ENCODE measurements around the gene KRT12. TPM values are rescaled to one million over a fixed set of nuclear protein-coding genes. Genes with fewer than 3 reads are reported as not detected.

Gene KRT12
- total RNA-seq, 2 experiments from 2014 or later = not detected

DNA sequence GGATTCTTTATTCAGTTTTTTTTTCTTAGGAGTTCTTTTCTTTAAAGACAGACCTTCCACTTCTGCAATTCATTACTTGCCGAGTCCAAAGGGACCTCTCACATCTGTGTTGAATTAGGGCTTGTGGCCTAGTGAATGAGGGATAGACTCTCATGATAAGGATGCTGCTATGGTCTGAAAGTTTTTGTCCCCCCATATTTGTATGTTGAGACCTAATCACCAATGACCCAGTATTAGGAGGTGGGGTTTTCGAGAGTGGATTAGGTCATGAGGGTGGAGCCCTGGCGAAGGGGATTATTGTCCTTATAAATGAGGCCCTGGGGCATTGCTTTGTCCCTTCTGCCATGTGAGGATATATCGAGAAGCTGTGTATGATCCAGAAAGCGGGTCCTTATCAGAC is 9.5 kb downstream of the KRT12 start:
- CTCF ChIA-PET = interaction anchor here (0.6 to 3.8 kb wide), 12 partner anchors 9 to 805 kb away, joined by 3 to 23 read pairs (median 4); partner anchors contain the start of gene KRT12

DNA sequence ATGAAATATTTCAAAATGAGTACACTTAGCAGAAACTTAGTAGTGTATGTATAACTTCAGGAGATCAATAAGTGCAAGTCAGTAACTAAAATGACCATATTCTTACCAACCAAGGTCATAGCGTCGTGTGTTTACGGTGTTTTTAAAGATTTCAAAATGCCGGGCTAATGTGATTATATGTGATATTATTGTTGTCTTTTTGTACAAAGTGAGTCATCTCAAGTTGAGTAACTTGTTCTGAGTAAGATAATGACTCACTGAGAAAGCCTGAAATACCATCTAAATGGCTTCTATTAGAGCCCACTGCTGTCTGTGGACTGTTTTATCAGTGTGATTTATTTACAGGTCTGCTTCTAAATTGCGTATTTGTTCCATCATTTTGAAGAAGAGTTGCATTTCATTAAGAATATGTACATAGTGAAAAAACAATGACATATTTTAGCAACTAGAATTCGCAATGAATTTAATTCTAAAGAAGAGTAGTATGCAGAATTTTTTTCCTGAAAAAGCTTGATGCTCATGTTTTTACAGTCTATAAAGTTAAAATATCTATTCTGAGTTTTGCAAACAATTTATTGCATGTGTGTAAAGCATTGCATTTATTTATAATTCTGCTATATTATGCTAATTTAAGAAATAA is 12.7 kb downstream of the KRT12 start:
- H3K9me3 Mint-ChIP-seq (ENCODE audit: insufficient read depth) = no peaks in the 10 kb centered on the region

More for the DNA sequence above, 9.5 kb downstream of the KRT12 start:
- Mint-ChIP-seq H3K27me3 (ENCODE audit: low read depth) (peaks cover 21% of the 10 kb centered on the region), H3K4me1 (ENCODE audit: low read depth) (no peaks in the 10 kb centered on the region), H3K36me3 (ENCODE audit: low read depth) (no peaks in the 10 kb centered on the region), H3K9me3 (ENCODE audit: insufficient read depth) (no peaks in the 10 kb centered on the region), H3K27ac (no peak overlapping the region), H3K4me3 (no peak overlapping the region)
- POLR2A ChIA-PET = no interaction called here
- DNase-seq = no peak
- no peak for ATAC-seq

DNA sequence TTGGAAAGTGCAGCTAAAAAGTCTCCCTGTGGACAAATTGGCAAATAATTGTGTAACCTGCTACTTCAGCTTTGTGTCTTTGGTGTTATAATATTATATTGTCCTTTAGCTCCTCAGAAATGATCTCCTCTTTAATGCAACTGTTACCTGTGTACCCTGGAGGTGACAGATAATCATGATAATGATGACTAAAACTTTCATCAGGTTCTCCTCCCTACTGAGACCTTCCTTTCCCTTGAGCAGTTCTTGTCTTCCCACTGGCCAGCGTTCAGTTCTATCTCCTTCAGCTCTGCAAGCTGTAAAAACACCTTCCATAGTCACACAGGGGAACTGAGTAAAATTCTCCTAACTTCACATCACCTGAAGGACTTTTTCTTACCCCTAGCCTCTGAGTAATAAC is 14.7 kb downstream of the KRT12 start:
- Mint-ChIP-seq H3K4me3 (no peak overlapping the region), H3K27ac (no peak overlapping the region), H3K9me3 (ENCODE audit: insufficient read depth) (no peaks in the 10 kb centered on the region), H3K4me1 (ENCODE audit: low read depth) (no peaks in the 10 kb centered on the region), H3K27me3 (ENCODE audit: low read depth) (peaks cover 24% of the 10 kb centered on the region), H3K36me3 (ENCODE audit: low read depth) (no peaks in the 10 kb centered on the region)
- DNase-seq = no peak
- no peak for ATAC-seq
- ChIA-PET POLR2A (no interaction called here), CTCF (no interaction called here)

More for the DNA sequence above, 12.7 kb downstream of the KRT12 start:
- Mint-ChIP-seq H3K36me3 (ENCODE audit: low read depth) (no peaks in the 10 kb centered on the region), H3K4me1 (ENCODE audit: low read depth) (no peaks in the 10 kb centered on the region), H3K4me3 (no peak overlapping the region), H3K27ac (no peak overlapping the region), H3K27me3 (ENCODE audit: low read depth) (peaks cover 20% of the 10 kb centered on the region)
- DNase-seq (no peak), ATAC-seq (no peak)
- ChIA-PET CTCF (interaction anchor here (1.5 kb wide), 1 partner anchor 813 kb away, joined by 4 read pairs; no protein-coding TSS in a partner anchor), POLR2A (no interaction called here)

DNA sequence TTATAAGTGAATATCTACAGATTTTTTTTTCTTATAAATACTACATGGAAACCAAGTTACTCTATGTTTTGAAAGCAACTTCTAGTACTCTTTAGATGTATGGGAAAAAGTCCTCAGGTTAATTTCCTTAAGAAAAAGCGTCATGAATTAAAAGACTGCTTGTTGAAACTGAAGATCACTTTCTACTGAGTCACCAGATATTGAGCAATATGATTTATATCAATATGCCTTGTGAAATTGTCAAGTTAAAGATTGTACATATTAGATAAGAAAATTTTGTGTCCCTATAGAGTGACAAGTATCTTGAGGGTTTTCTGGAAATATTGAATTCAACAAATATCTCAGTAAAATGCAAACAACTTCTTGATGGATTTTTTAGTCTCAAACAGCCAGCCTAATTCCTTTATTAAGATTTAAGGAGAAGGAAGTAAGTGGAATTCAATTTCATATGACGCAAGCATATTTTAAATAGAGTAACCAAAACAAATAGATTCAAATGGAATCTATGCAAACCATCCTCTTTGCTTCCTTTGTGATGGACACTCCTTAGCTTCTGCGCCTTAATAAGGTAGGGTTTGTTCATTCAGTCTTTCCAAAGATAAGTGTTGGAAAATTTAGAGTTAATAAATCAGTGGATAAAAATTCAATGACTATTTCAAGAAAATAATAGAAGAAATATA is 16.6 kb downstream of the KRT12 start:
- ChIA-PET CTCF (no interaction called here), POLR2A (no interaction called here)
- Mint-ChIP-seq H3K4me3 (no peak overlapping the region), H3K9me3 (ENCODE audit: insufficient read depth) (no peaks in the 10 kb centered on the region), H3K4me1 (ENCODE audit: low read depth) (no peaks in the 10 kb centered on the region), H3K36me3 (ENCODE audit: low read depth) (no peaks in the 10 kb centered on the region), H3K27ac (no peak overlapping the region), H3K27me3 (ENCODE audit: low read depth) (peaks cover 34% of the 10 kb centered on the region)
- ATAC-seq = no peak
- no peak for DNase-seq

DNA sequence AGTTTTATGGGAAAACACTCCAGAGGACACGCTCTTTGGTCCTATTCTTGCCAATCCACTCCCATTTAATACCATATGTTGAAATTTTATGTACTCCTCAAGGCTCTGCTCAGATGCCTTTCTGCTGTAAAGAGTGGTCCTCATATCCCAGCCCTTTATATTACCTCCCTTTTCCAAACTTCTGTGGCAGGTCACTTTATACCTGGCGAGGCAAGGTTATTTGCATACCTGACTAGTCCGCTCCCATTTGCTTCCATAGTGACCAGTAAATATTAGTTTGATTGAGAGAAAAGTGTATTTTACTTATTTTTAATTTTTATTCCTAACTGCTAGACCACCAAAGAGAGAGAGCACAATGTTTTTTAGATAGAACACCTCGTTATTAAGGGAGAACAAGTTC is 17.3 kb downstream of the KRT12 start:
- CTCF ChIA-PET = no interaction called here
- H3K27me3 Mint-ChIP-seq (ENCODE audit: low read depth) = peaks cover 41% of the 10 kb centered on the region
- DNase-seq (no peak), ATAC-seq (no peak)
- H3K36me3 Mint-ChIP-seq (ENCODE audit: low read depth) = no peaks in the 10 kb centered on the region
- POLR2A ChIA-PET = no interaction called here
- no peak overlapping the region for H3K27ac Mint-ChIP-seq
- H3K9me3 Mint-ChIP-seq (ENCODE audit: insufficient read depth) = no peaks in the 10 kb centered on the region
- H3K4me1 Mint-ChIP-seq (ENCODE audit: low read depth) = no peaks in the 10 kb centered on the region
- no peak overlapping the region for H3K4me3 Mint-ChIP-seq

DNA sequence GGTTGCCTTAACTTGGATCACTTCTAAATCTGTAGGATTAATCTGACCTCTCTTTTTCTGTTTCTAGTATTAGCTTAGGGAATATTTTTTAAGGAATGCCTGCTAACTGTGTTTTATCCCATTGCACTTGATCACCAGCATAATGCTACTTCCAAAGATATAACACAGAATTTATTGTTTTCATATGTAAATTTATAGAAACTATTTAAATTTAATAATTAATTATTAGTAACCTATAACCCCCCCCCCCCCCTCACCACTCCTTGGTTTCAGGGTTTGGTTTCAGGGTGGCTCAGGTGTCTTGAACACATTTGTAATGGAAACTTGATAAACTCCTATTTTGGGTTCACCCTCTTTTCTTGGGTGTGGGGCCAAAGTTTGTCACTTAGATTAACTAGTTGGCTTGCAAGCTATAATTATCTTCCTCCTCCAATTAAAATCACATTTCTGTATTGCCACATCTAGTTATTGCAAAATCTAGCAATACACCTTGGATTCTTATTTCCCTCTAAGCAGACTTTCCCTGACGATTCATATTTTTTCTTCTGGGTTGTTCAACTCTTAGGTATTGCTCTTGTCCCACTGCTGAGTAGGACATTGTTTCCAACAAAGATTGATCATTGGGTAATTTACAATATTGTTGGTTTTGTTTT is 18.3 kb downstream of the KRT12 start:
- no peak for DNase-seq
- Mint-ChIP-seq H3K27me3 (ENCODE audit: low read depth) (peaks cover 47% of the 10 kb centered on the region), H3K27ac (no peak overlapping the region), H3K9me3 (ENCODE audit: insufficient read depth) (no peaks in the 10 kb centered on the region), H3K36me3 (ENCODE audit: low read depth) (no peaks in the 10 kb centered on the region), H3K4me1 (ENCODE audit: low read depth) (no peaks in the 10 kb centered on the region), H3K4me3 (no peak overlapping the region)
- ATAC-seq = no peak
- ChIA-PET CTCF (interaction anchor here (0.6 to 0.7 kb wide), 2 partner anchors 9 to 176 kb away, joined by 3 read pairs; no protein-coding TSS in a partner anchor), POLR2A (no interaction called here)

DNA sequence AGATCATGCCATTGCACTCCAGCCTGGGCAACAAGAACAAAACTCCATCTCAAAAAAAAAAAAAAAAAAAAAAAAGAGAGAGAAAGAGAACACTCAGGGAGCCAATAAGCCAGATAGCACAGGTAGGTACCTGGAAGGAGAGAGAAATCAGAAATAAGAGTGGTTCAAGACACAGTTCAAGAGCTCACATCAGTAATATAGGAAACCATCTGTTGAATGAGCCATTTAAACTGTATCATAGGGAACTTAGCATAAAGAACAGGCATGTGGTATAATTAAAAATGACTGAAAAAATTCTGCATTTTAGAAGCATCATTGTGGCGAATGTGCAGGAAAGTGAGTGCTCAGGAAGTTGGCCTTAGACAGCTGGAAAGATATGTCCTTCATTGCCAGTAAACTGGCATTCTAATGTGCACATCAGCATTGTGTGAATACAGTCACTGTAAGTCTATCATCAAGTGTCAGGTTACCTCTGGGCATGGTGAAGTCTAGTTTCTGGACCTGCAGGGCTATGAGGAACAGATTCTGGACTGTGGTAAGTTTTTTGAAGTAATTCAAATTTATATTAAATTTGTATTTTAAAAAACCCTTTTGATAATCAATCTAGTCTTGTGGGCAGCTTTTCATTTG is 20.4 kb downstream of the KRT12 start:
- no peaks in the 10 kb centered on the region for H3K9me3 Mint-ChIP-seq (ENCODE audit: insufficient read depth)
- POLR2A ChIA-PET = no interaction called here

DNA sequence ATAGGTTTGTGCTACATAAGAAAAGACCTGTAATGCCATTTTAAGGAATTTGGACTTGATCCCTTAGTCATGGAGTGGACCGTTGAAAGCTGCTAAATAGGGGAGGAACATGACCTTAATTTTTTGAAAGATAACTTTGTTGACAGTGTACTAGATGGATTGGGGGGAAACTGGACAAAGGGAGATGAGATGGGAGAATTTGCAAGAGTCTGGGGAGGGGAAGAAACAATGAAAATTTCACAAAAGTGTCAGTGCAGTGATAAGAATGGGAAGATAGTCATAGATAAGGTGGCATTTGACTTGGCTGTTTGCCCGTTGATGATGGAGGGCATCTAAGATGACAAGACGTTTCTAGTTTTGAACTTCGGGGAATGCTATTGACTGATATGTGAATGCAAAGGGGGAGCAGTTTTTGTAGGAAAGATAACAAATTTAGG is 22.3 kb downstream of the KRT12 start:
- Mint-ChIP-seq H3K4me3 (no peak overlapping the region), H3K9me3 (ENCODE audit: insufficient read depth) (no peaks in the 10 kb centered on the region), H3K27me3 (ENCODE audit: low read depth) (peaks cover 38% of the 10 kb centered on the region), H3K4me1 (ENCODE audit: low read depth) (no peaks in the 10 kb centered on the region), H3K36me3 (ENCODE audit: low read depth) (no peaks in the 10 kb centered on the region), H3K27ac (no peak overlapping the region)
- ChIA-PET POLR2A (no interaction called here), CTCF (no interaction called here)
- no peak for ATAC-seq
- no peak for DNase-seq

More for the DNA sequence above, 20.4 kb downstream of the KRT12 start:
- no peak overlapping the region for H3K4me3 Mint-ChIP-seq
- no peaks in the 10 kb centered on the region for H3K4me1 Mint-ChIP-seq (ENCODE audit: low read depth)
- CTCF ChIA-PET = interaction anchor here (1.4 kb wide), 1 partner anchor 10 kb away, joined by 7 read pairs; no protein-coding TSS in a partner anchor
- DNase-seq (no peak), ATAC-seq (no peak)
- H3K36me3 Mint-ChIP-seq (ENCODE audit: low read depth) = no peaks in the 10 kb centered on the region
- H3K27me3 Mint-ChIP-seq (ENCODE audit: low read depth) = peaks cover 43% of the 10 kb centered on the region
- H3K27ac Mint-ChIP-seq = no peak overlapping the region

DNA sequence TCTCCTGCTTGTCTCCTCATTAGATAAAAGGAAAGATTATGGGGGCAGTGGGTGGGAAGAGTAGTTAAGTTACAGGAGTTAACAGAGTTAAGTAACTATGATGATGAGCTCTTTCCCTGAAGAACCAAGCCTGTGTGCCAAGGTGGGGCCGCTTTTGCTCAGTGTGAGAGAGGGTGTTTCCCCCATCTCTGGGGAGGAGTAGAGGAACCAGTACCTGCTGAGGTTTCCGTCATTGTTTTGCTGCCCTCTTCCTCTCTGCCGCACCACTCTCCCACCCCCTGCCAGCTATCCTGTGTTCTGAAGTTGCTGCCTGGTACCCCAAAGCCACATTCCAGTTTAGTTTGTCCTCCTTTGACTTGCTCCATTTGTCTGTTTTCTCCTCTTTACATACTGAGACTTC is 23.8 kb downstream of the KRT12 start:
- no peak for DNase-seq
- CTCF ChIA-PET = interaction anchor here (1.0 to 1.1 kb wide), 3 partner anchors 13 to 820 kb away, joined by 3 read pairs; no protein-coding TSS in a partner anchor
- Mint-ChIP-seq H3K9me3 (ENCODE audit: insufficient read depth) (no peaks in the 10 kb centered on the region), H3K27me3 (ENCODE audit: low read depth) (peaks cover 38% of the 10 kb centered on the region), H3K4me3 (no peak overlapping the region), H3K4me1 (ENCODE audit: low read depth) (no peaks in the 10 kb centered on the region), H3K36me3 (ENCODE audit: low read depth) (no peaks in the 10 kb centered on the region), H3K27ac (no peak overlapping the region)
- POLR2A ChIA-PET = no interaction called here
- no peak for ATAC-seq

DNA sequence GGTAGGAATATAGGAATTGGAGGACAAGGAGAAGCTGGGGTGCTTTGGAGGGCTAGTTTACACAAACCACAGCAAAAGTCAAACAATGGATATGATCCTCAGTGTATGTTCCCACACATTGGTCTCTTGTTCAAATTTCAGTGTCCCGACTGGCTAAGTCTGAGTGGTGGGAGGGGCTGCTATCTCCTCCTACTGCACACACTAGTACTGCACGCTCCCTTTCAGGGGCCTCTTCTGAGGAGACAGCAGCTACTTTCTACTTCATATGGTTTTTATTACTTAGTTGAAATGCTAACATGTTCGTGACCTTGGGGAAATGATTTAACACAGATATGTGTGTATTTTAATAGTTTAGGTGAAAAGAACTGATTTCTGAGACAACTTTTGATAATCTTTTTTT is 25.8 kb downstream of the KRT12 start:
- DNase-seq (no peak), ATAC-seq (no peak)
- no peaks in the 10 kb centered on the region for H3K36me3 Mint-ChIP-seq (ENCODE audit: low read depth)
- POLR2A ChIA-PET = no interaction called here
- H3K9me3 Mint-ChIP-seq (ENCODE audit: insufficient read depth) = no peaks in the 10 kb centered on the region
- H3K4me1 Mint-ChIP-seq (ENCODE audit: low read depth) = no peaks in the 10 kb centered on the region
- H3K27me3 Mint-ChIP-seq (ENCODE audit: low read depth) = peaks cover 31% of the 10 kb centered on the region
- no peak overlapping the region for H3K4me3 Mint-ChIP-seq
- H3K27ac Mint-ChIP-seq = no peak overlapping the region
- CTCF ChIA-PET = interaction anchor here (0.6 kb wide), 1 partner anchor 14 kb away, joined by 4 read pairs; no protein-coding TSS in a partner anchor

DNA sequence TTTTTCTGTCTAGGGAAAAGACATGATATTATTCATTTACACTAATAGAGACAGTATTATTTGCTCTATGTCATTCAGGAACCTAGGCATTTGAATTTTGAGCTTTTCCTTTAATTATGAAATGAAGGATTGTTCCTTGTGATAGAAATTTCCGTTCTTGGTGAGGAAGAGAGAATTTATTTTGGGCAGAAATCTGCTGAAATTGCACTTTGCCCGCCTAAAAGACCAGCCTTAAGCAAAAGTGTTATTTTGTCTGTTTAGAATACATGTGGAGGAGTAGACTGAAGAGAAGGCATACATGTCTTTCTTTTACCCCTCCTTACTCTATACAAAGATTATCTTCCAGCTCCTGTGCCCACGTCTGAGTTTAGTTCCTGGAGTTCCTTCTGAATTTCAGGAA is 27.8 kb downstream of the KRT12 start:
- Mint-ChIP-seq H3K9me3 (ENCODE audit: insufficient read depth) (no peaks in the 10 kb centered on the region), H3K4me3 (no peak overlapping the region), H3K4me1 (ENCODE audit: low read depth) (no peaks in the 10 kb centered on the region), H3K27ac (no peak overlapping the region), H3K27me3 (ENCODE audit: low read depth) (peaks cover 14% of the 10 kb centered on the region), H3K36me3 (ENCODE audit: low read depth) (peaks cover 5% of the 10 kb centered on the region)
- ChIA-PET POLR2A (no interaction called here), CTCF (interaction anchor here (1.3 to 1.4 kb wide), 2 partner anchors 20 to 810 kb away, joined by 3 read pairs; no protein-coding TSS in a partner anchor)
- ATAC-seq = no peak
- no peak for DNase-seq

DNA sequence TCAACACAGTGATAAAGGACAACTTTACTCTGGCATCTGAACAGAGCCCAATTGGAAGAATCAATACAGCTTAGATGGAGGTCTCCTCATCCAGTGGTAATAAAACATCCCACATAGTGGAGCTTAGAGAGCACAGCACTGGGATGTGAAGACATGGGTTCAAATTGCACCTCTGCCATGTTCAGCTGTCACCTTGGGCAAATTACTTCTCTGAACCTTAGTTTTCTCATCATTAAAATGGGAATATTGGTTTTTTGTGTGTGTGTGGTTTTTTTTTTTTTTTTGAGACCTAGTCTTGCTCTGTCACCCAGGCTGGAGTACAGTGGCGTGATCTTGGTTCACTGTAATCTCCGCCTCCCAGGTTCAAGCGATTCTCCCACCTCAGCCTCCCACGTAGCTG is 31.0 kb downstream of the KRT12 start:
- Mint-ChIP-seq H3K36me3 (ENCODE audit: low read depth) (peaks cover 5% of the 10 kb centered on the region), H3K4me1 (ENCODE audit: low read depth) (peaks cover 5% of the 10 kb centered on the region), H3K9me3 (ENCODE audit: insufficient read depth) (no peaks in the 10 kb centered on the region), H3K27ac (no peak overlapping the region), H3K27me3 (ENCODE audit: low read depth) (peaks cover 4% of the 10 kb centered on the region), H3K4me3 (no peak overlapping the region)
- ChIA-PET CTCF (no interaction called here), POLR2A (interaction anchor here (0.7 kb wide), 1 partner anchor 853 kb away, joined by 3 read pairs; no protein-coding TSS in a partner anchor)
- ATAC-seq = no peak
- DNase-seq = no peak

Data from activated CD8-positive, alpha-beta T cell treated with anti-CD3 and anti-CD28 coated beads, Interleukin-2, amount 10 ng/mL, durations not matched to agents 7 days and 5 days (primary cell).